Measurements from ENCODE around the gene IL16.

- TF ChIP-seq POLR2AphosphoS5 (IDR thresholded peaks at IDR 0.05; ENCODE audit: low read depth, low read length) (no peak), POLR2A (IDR thresholded peaks at IDR 0.05; ENCODE audit: low read depth, low read length) (no peak), POU2F2 (IDR thresholded peaks at IDR 0.05; ENCODE audit: low read depth, low read length) (no peak), TAF1 (IDR thresholded peaks at IDR 0.05; ENCODE audit: low read depth, low read length) (no peak)
These were observed 73.5 kb downstream of the IL16 start for GRCh38 chr15:81270188-81270587.
